H1 (cell line): ENCODE data around the gene TTC29. TPM values are rescaled to one million over a fixed set of nuclear protein-coding genes. Genes with fewer than 3 reads are reported as not detected.

Experiments
- CTCF ChIA-PET: fragments of 300-600 bp; sonication (Branson Sonifier 250); formaldehyde crosslinking; loops from one replicate; lab custom pipeline; 2021; ENCODE audit not compliant: partially characterized antibody; lab: Charles Lee
- POLR2A ChIA-PET: fragments of 300-600 bp; sonication (Branson Sonifier 250); formaldehyde crosslinking; loops from one replicate; lab custom pipeline; 2021; ENCODE audit warnings: inconsistent platforms; ENCODE audit not compliant: partially characterized antibody; lab: Charles Lee
- DNase-seq, 2 experiments: peaks; one replicate each; pipeline versions ENCODE4 v3.0.0 to v3.0.0-alpha.2; 2010 to 2022; ENCODE audit warnings: low spot score in 2 of 2, low read depth in 1 of 2, mixed read lengths in 1 of 2
- FAIRE-seq: peaks from 2 replicates; lab custom pipeline; 2011; peaks lifted over from hg19 to GRCh38; lab: Jason Lieb, UNC
- H2AFZ ChIP-seq: 2 replicates; pipeline ENCODE4 v1.8.1; 2012; ENCODE audit warnings: low read length, inconsistent platforms
- H2AK5ac ChIP-seq: 2 replicates; pipeline ENCODE4 v1.6.1; 2013; ENCODE audit warnings: low read depth, low read length
- H2BK120ac ChIP-seq: replicated peaks from 2 replicates; pipeline ENCODE3; 2013; ENCODE audit warnings: low read depth, low read length, inconsistent platforms
- H2BK12ac ChIP-seq: 2 replicates; pipeline ENCODE4 v1.6.1; 2013; ENCODE audit warnings: low read depth, low read length
- H2BK15ac ChIP-seq: 2 replicates; pipeline ENCODE4 v1.6.1; 2013; ENCODE audit warnings: low read length
- H2BK20ac ChIP-seq: 2 replicates; pipeline ENCODE4 v1.6.1; 2013; ENCODE audit warnings: low read length
- H2BK5ac ChIP-seq: 2 replicates; pipeline ENCODE4 v1.6.1; 2013; ENCODE audit warnings: low read depth, low read length
- H3K14ac ChIP-seq: 2 replicates; pipeline ENCODE4 v1.6.1; 2013; ENCODE audit warnings: inconsistent platforms; ENCODE audit not compliant: insufficient read length
- H3K18ac ChIP-seq: 2 replicates; pipeline ENCODE4 v1.6.1; 2013; ENCODE audit warnings: low read length; ENCODE audit errors: extremely low read depth
- H3K23ac ChIP-seq: 2 replicates; pipeline ENCODE4 v1.6.1; 2013; ENCODE audit warnings: inconsistent platforms; ENCODE audit not compliant: insufficient read length
- H3K23me2 ChIP-seq: 2 replicates; pipeline ENCODE4 v1.6.1; 2013; ENCODE audit warnings: low read depth, low read length
- H3K27ac ChIP-seq: 2 replicates; pipeline ENCODE4 v1.6.1; 2011; ENCODE audit warnings: low read depth, low read length, inconsistent platforms
- H3K27me3 ChIP-seq, 4 experiments: replicated peaks in 1 of 4; 1 replicate in 1 of 4; 2 replicates in 3 of 4; pipeline versions ENCODE4 v1.6.1 to v1.8.1; 2011 to 2013; ENCODE audit warnings: low read length in 3 of 4, mild to moderate bottlenecking in 3 of 4, inconsistent platforms in 2 of 4, mixed read lengths in 2 of 4, moderate library complexity in 1 of 4; ENCODE audit not compliant: control insufficient read depth in 3 of 4, insufficient read depth in 3 of 4; ENCODE audit errors: extremely low read depth in 1 of 4
- H3K36me3 ChIP-seq, 4 experiments: 2 replicates each; pipeline versions ENCODE4 v1.6.1 to v1.8.1; 2011 to 2013; ENCODE audit warnings: mild to moderate bottlenecking in 4 of 4, low read length in 3 of 4, moderate library complexity in 2 of 4, control low read depth in 1 of 4, inconsistent platforms in 1 of 4; ENCODE audit not compliant: insufficient read depth in 4 of 4, control insufficient read depth in 2 of 4
- H3K4ac ChIP-seq: replicated peaks from 2 replicates; pipeline ENCODE3; 2013; ENCODE audit warnings: low read length, low read depth, mixed read lengths, inconsistent platforms; ENCODE audit not compliant: insufficient read length
- H3K4me1 ChIP-seq, 4 experiments: replicated peaks in 1 of 4; 1 replicate in 1 of 4; 2 replicates in 3 of 4; pipeline versions ENCODE4 v1.6.1 to v1.8.1; 2011 to 2013; ENCODE audit warnings: low read length in 3 of 4, inconsistent platforms in 2 of 4, mixed read lengths in 1 of 4; ENCODE audit not compliant: insufficient read depth in 4 of 4, control insufficient read depth in 3 of 4
- H3K4me2 ChIP-seq, 2 experiments: 2 replicates each; pipeline versions ENCODE4 v1.6.1 to v1.8.1; 2011 to 2013; ENCODE audit warnings: low read depth in 2 of 2, low read length in 2 of 2, control low read depth in 1 of 2, inconsistent platforms in 1 of 2, mild to moderate bottlenecking in 1 of 2; ENCODE audit not compliant: insufficient read depth in 1 of 2
- H3K4me3 ChIP-seq, 4 experiments: fragments of 200-600, 300-600 bp in 1 of 4; sonication (generic), shearing (Covaris generic), sonication (Bioruptor Twin) in 1 of 4; 2 replicates each; pipeline versions ENCODE4 v1.5.1 to v1.8.1; 2011 to 2016; ENCODE audit warnings: low read length in 4 of 4, low read depth in 3 of 4, control low read depth in 2 of 4, inconsistent platforms in 2 of 4, mild to moderate bottlenecking in 2 of 4, mixed read lengths in 1 of 4, moderate library complexity in 1 of 4; ENCODE audit not compliant: insufficient read depth in 2 of 4; ENCODE audit errors: extremely low read depth in 1 of 4
- H3K56ac ChIP-seq: replicated peaks from 2 replicates; pipeline ENCODE3; 2013; ENCODE audit warnings: low read depth, mild to moderate bottlenecking, mixed read lengths, low read length, inconsistent platforms; ENCODE audit not compliant: insufficient read length
- H3K79me1 ChIP-seq: 2 replicates; pipeline ENCODE4 v1.6.1; 2013; ENCODE audit warnings: low read depth, low read length, control low read depth
- H3K79me2 ChIP-seq, 2 experiments: 2 replicates each; pipeline versions ENCODE4 v1.6.1 to v1.8.1; 2012 to 2013; ENCODE audit warnings: low read length in 2 of 2, mild to moderate bottlenecking in 2 of 2, inconsistent platforms in 1 of 2; ENCODE audit not compliant: insufficient read depth in 2 of 2, control insufficient read depth in 1 of 2
- H3K9ac ChIP-seq, 4 experiments: replicated peaks in 1 of 4; 1 replicate in 1 of 4; 2 replicates in 3 of 4; pipeline versions ENCODE4 v1.6.1 to v1.8.1; 2011 to 2013; ENCODE audit warnings: low read depth in 3 of 4, low read length in 3 of 4, control low read depth in 2 of 4, mild to moderate bottlenecking in 2 of 4, moderate library complexity in 2 of 4, inconsistent platforms in 1 of 4; ENCODE audit errors: extremely low read depth in 1 of 4
- H3K9me3 ChIP-seq, 2 experiments: 2 replicates each; pipeline versions ENCODE4 v1.6.1 to v1.8.1; 2012 to 2013; ENCODE audit warnings: mild to moderate bottlenecking in 2 of 2, moderate library complexity in 2 of 2, control low read depth in 1 of 2, inconsistent platforms in 1 of 2, low read depth in 1 of 2, low read length in 1 of 2, mixed read lengths in 1 of 2; ENCODE audit not compliant: insufficient read depth in 2 of 2
- H4K20me1 ChIP-seq, 2 experiments: replicated peaks in 1 of 2; 2 replicates each; pipeline versions ENCODE3 to v1.8.1; 2011 to 2013; ENCODE audit warnings: inconsistent platforms in 2 of 2, low read length in 2 of 2, mild to moderate bottlenecking in 1 of 2; ENCODE audit not compliant: insufficient read depth in 2 of 2, control insufficient read depth in 1 of 2
- H4K5ac ChIP-seq: 2 replicates; pipeline ENCODE4 v1.6.1; 2013; ENCODE audit warnings: low read length, low read depth, mixed read lengths, inconsistent platforms; ENCODE audit not compliant: insufficient read length
- H4K8ac ChIP-seq: 2 replicates; pipeline ENCODE4 v1.8.0; 2013; ENCODE audit warnings: mild to moderate bottlenecking, moderate library complexity, low read length, inconsistent platforms; ENCODE audit not compliant: insufficient read depth; ENCODE audit errors: extremely low read depth
- H4K91ac ChIP-seq: replicated peaks from 2 replicates; pipeline ENCODE3; 2013; ENCODE audit warnings: low read length, mixed read lengths, inconsistent platforms; ENCODE audit not compliant: insufficient read length
- CEBPB ChIP-seq: IDR thresholded peaks from 2 replicates; pipeline ENCODE4 v1.6.1; 2012; ENCODE audit warnings: low read depth, low read length
- CHD2 ChIP-seq: IDR thresholded peaks from 2 replicates; pipeline ENCODE4 v1.6.1; 2012; ENCODE audit warnings: low read length, improper control_type of control experiment
- CREB1 ChIP-seq: IDR thresholded peaks from 2 replicates; pipeline ENCODE4 v1.6.1; 2012; ENCODE audit warnings: inconsistent platforms
- GABPA ChIP-seq: IDR thresholded peaks from 2 replicates; pipeline ENCODE4 v1.6.1; 2011; ENCODE audit warnings: mild to moderate bottlenecking, low read length, moderate library complexity, borderline replicate concordance; ENCODE audit not compliant: insufficient read depth
- MAFK ChIP-seq: IDR thresholded peaks from 2 replicates; pipeline ENCODE4 v1.6.1; 2012; ENCODE audit warnings: low read depth, mild to moderate bottlenecking, improper control_type of control experiment, low read length
- SIRT6 ChIP-seq: IDR thresholded peaks from one replicate; pipeline ENCODE4 v1.7.1; 2012; ENCODE audit warnings: low read length, inconsistent platforms
- TEAD4 ChIP-seq: IDR thresholded peaks from 2 replicates; pipeline ENCODE4 v1.6.1; 2012; ENCODE audit warnings: low read depth, low read length, inconsistent platforms, mixed read lengths
- WGBS, 2 experiments: shearing (Covaris generic) in 1 of 2; methylation state at CpG; one replicate each; pipeline versions ENCODE4 v1.1.6 to v1.1.7; 2013 to 2015; ENCODE audit warnings: low lambda C conversion rate in 2 of 2, mixed read lengths in 2 of 2, inconsistent platforms in 1 of 2, low coverage in 1 of 2, missing lambda C conversion rate in 1 of 2; ENCODE audit not compliant: insufficient replicate concordance in 2 of 2, insufficient coverage in 1 of 2, insufficient read length in 1 of 2; ENCODE audit errors: extremely low coverage in 1 of 2, missing lambda C conversion rate in 1 of 2; 5-methylcytosine and 5-hydroxymethylcytosine counted together
- polyA plus RNA-seq, 7 experiments: library from polyadenylated mRNA; depleted of rRNA in 3 of 7; stranded (reverse) in 5 of 7; unstranded in 2 of 7; fragments of >200 nt in 5 of 7; fragments of 200-250 nt in 2 of 7; gene quantifications; 1 replicate in 5 of 7; 2 replicates in 1 of 7; 4 replicates in 1 of 7; pipeline versions ENCODE4 v1.2.1 to v1.2.3, GENCODE V29; 2011 to 2013; ENCODE audit warnings: missing spikeins in 2 of 7, mixed read lengths in 2 of 7
- total RNA-seq: library from RNA; stranded (reverse); fragmentation: NEBNext Ultra II Directional; extraction: Animal tissue kit (Norgen Biotek cat#: 25700); gene quantifications from 2 replicates; pipeline ENCODE4 v1.2.1, GENCODE V29; 2021

Gene TTC29
- total and polyA plus RNA-seq, 2 of the 8 experiments (the other 6 are each of a cell fraction or from before 2014, with no cell fraction given): 0.28 TPM; not detected in 1

- Histone ChIP-seq H4K91ac (no peak overlapping the region), H3K18ac (no peak overlapping the region), H3K79me1 (no peaks in the 10 kb centered on the region), H3K9me3 (no peaks in the 10 kb centered on the region), H2AK5ac (no peak overlapping the region), H2BK5ac (no peak overlapping the region), H2BK15ac (no peak overlapping the region), H3K23ac (no peak overlapping the region), H4K5ac (no peak overlapping the region), H3K23me2 (no peaks in the 10 kb centered on the region; the same call in 1 of the 2 replicates), H3K36me3 (no peaks in the 10 kb centered on the region), H3K4me3 (no peak overlapping the region), H2BK120ac (no peak overlapping the region), H3K4ac (no peak overlapping the region), H3K27ac (no peak overlapping the region), H3K4me1 (no peaks in the 10 kb centered on the region), H4K8ac (no peak overlapping the region), H3K56ac (no peak overlapping the region), H2BK12ac (no peak overlapping the region), H3K27me3 (no peaks in the 10 kb centered on the region), H3K79me2 (no peaks in the 10 kb centered on the region), H2BK20ac (no peak overlapping the region), H4K20me1 (no peaks in the 10 kb centered on the region), H3K14ac (no peak overlapping the region), H2AFZ (no peak overlapping the region), H3K4me2 (no peak overlapping the region), H3K9ac (no peak overlapping the region)
- WGBS, 2 experiments: 76% methylated on average over 2 of the region's 2 CpGs; no CpG with 5 or more reads in 1 of the 2 experiments
- TF ChIP-seq MAFK: no peak
- TF ChIP-seq GABPA: no peak
- TF ChIP-seq SIRT6: no peak
- no peak for TF ChIP-seq TEAD4
- no peak for TF ChIP-seq CREB1
- TF ChIP-seq CHD2: no peak
- TF ChIP-seq CEBPB: peak; percentile 11; the same call in 1 of the 2 replicates
- POLR2A ChIA-PET: no interaction called here
- DNase-seq (no peak), FAIRE-seq (no peak)
- CTCF ChIA-PET: no interaction called here
Observed at GRCh38 chr4:146674829-146675570, 270.7 kb downstream of the TTC29 start.
